Left ventricle myocardium inferior (tissue), 1 donor: ENCODE data around the gene A3GALT2. TPM values are rescaled to one million over a fixed set of nuclear protein-coding genes. Genes with fewer than 3 reads are reported as not detected.

ENCODE experiments used
- DNase-seq: peaks from one replicate; pipeline ENCODE4 v3.0.0-alpha.2; 2020
- H3K27ac ChIP-seq: fragments of 200-600 bp; replicated peaks from 2 replicates; pipeline ENCODE4 v1.8.0; 2021
- H3K27me3 ChIP-seq: fragments of 200-600 bp; 2 replicates; pipeline ENCODE4 v1.8.0; 2021; ENCODE audit warnings: low read depth
- H3K36me3 ChIP-seq: fragments of 200-600 bp; 2 replicates; pipeline ENCODE4 v1.8.0; 2021
- H3K4me1 ChIP-seq: fragments of 200-600 bp; 2 replicates; pipeline ENCODE4 v1.8.0; 2021
- H3K4me3 ChIP-seq: fragments of 200-600 bp; 2 replicates; pipeline ENCODE4 v1.8.0; 2021; ENCODE audit warnings: mild to moderate bottlenecking, moderate library complexity
- H3K9me3 ChIP-seq: fragments of 200-600 bp; replicated peaks from 2 replicates; pipeline ENCODE4 v1.8.0; 2021
- intact Hi-C: fragments of 100-400 bp; cut with micrococcal nuclease; formaldehyde crosslinking; loops from one replicate; pipeline ENCODE4 v1.11.0; 2022
- total RNA-seq: library from RNA; stranded (reverse); fragmentation: NEBNext Ultra II Directional; extraction: Animal tissue kit (Norgen Biotek cat#: 25700); gene quantifications from one replicate; pipeline ENCODE4 v1.2.1, GENCODE V29; 2021
- TF ChIP-seq, protein P1 (sequence below): fragments of 200-600 bp; IDR thresholded peaks from 2 replicates; pipeline ENCODE4 v1.8.0; 2021; ENCODE audit warnings: antibody characterized with exemption, mild to moderate bottlenecking, borderline replicate concordance
- donor health status: DM: no; HTN: yes; CAD: no; lungs with severe emphysema.

The A3GALT2 gene
- total RNA-seq, 1 donor from 2014 or later, result not detected

DNA sequence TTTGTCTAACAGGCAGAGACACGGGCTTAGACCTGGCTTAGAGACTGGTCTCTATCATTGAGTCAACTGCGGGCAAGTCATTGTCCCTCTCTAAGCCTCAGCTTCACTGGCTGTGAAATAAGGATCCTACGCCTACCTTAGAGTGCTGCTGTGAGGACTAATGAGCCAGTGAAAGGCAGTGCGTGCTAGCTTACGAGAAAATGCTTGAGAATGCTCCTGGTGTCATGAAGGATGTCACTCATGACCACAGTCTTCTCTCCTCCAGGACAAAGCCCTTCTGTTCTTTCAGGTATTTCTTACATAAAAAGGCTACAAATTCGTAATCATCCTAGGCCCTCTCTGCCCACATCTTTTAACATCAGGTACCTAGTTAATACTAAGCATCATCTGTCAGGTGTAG is 16.5 kb upstream of the A3GALT2 start:
- no peak for DNase-seq
- Histone ChIP-seq H3K4me1 (peaks cover 100% of the 10 kb centered on the region), H3K27me3 (no peaks in the 10 kb centered on the region), H3K27ac (peak overlapping the region; percentile 99), H3K9me3 (no peaks in the 10 kb centered on the region), H3K36me3 (peaks cover 18% of the 10 kb centered on the region), H3K4me3 (peak overlapping the region; percentile 47)
- intact Hi-C loops, result no loop called here
- TF ChIP-seq, protein P1, sequence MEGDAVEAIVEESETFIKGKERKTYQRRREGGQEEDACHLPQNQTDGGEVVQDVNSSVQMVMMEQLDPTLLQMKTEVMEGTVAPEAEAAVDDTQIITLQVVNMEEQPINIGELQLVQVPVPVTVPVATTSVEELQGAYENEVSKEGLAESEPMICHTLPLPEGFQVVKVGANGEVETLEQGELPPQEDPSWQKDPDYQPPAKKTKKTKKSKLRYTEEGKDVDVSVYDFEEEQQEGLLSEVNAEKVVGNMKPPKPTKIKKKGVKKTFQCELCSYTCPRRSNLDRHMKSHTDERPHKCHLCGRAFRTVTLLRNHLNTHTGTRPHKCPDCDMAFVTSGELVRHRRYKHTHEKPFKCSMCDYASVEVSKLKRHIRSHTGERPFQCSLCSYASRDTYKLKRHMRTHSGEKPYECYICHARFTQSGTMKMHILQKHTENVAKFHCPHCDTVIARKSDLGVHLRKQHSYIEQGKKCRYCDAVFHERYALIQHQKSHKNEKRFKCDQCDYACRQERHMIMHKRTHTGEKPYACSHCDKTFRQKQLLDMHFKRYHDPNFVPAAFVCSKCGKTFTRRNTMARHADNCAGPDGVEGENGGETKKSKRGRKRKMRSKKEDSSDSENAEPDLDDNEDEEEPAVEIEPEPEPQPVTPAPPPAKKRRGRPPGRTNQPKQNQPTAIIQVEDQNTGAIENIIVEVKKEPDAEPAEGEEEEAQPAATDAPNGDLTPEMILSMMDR, result no peak

- Histone ChIP-seq H3K4me1 (peaks cover 100% of the 10 kb centered on the region), H3K27me3 (no peaks in the 10 kb centered on the region), H3K36me3 (peaks cover 27% of the 10 kb centered on the region), H3K27ac (peak overlapping the region; percentile 99), H3K4me3 (no peak overlapping the region), H3K9me3 (no peaks in the 10 kb centered on the region)
- TF ChIP-seq, protein P1, result no peak
- DNase-seq, result no peak
- intact Hi-C loops, result no loop called here
Measured at GRCh38 chr1:33336580-33336979, 15.7 kb upstream of the A3GALT2 start.

- no peaks in the 10 kb centered on the region for H3K27me3 ChIP-seq
- TF ChIP-seq, protein P1, result no peak
- H3K4me3 ChIP-seq, result peak overlapping the region; percentile 36
- intact Hi-C loops, result no loop called here
- H3K9me3 ChIP-seq, result no peaks in the 10 kb centered on the region
- H3K27ac ChIP-seq, result peak overlapping the region; percentile 99
- DNase-seq, result no peak
- peaks cover 100% of the 10 kb centered on the region for H3K4me1 ChIP-seq
- H3K36me3 ChIP-seq, result peaks cover 42% of the 10 kb centered on the region
Measured at GRCh38 chr1:33335020-33335419, 14.1 kb upstream of the A3GALT2 start.

DNA sequence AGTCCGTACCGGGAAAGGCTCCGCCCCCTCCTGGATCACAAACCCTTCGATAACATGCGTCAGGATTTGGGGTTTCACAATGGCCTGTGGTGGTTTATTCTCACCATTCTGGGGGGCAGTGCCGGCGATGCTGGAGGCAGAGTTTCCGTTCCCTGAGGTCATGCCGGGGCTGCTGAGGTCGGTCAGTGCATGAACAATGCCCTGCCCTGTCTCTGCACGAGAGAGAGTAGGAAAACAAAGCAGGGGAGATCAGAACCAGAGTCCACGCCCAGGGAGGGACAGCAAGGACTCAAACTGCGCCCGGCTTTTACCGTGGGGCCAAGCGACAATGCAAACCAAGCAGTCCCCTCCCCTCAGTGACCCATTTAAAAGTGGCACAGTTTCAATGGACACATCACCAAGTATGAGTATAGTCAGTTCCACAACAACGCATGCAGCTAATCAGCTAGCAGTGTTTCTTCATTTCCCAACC is 13.2 kb upstream of the A3GALT2 start:
- intact Hi-C loops, result no loop called here
- Histone ChIP-seq H3K4me1 (peaks cover 100% of the 10 kb centered on the region), H3K36me3 (peaks cover 51% of the 10 kb centered on the region), H3K27ac (peak overlapping the region; percentile 99), H3K4me3 (peak overlapping the region; percentile 36), H3K9me3 (no peaks in the 10 kb centered on the region), H3K27me3 (no peaks in the 10 kb centered on the region)
- TF ChIP-seq, protein P1, result no peak
- DNase-seq, result peak; percentile 50

DNA sequence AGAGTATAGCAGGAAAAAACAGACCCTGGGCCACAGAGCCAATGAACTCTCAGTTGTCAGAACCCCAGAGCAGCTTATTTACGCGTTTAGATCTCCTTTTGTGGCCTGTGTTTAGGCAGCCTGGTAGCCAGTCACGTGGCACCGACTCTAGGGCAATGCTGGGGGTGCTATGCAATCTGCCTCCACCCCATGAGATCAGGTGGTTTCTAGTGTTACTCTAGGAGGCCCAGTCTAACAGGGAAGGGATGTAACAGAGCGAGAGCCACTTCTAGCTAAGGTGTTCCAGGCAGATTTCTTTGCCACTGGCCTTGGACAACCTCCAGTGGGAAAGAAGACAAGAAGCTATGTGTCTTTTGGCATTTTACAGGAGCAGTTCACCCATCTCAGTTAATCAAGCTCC is 12.0 kb upstream of the A3GALT2 start:
- TF ChIP-seq, protein P1, result no peak
- Histone ChIP-seq H3K27ac (peak overlapping the region; percentile 99), H3K9me3 (no peaks in the 10 kb centered on the region), H3K36me3 (peaks cover 64% of the 10 kb centered on the region), H3K4me1 (peaks cover 100% of the 10 kb centered on the region), H3K4me3 (peak overlapping the region; percentile 36), H3K27me3 (no peaks in the 10 kb centered on the region)
- DNase-seq, result no peak
- intact Hi-C loops, result no loop called here

GRCh38 chr1:33332357-33332789 is 11.5 kb upstream of the A3GALT2 start:
- intact Hi-C loops, result no loop called here
- no peaks in the 10 kb centered on the region for H3K27me3 ChIP-seq
- H3K27ac ChIP-seq, result peak overlapping the region; percentile 99
- no peak for DNase-seq
- no peaks in the 10 kb centered on the region for H3K9me3 ChIP-seq
- H3K4me3 ChIP-seq, result no peak overlapping the region
- TF ChIP-seq, protein P1, result no peak
- H3K36me3 ChIP-seq, result peaks cover 69% of the 10 kb centered on the region
- peaks cover 100% of the 10 kb centered on the region for H3K4me1 ChIP-seq
